Endometrium (tissue), 2 donors: Measurements from ENCODE around the gene MSI2.

Experiments used
- FAIRE-seq: peaks from 2 replicates; lab custom pipeline; 2012; peaks lifted over from hg19 to GRCh38; lab: Jason Lieb, UNC
- donor health status: control.
- donor health status: control.

The MSI2 gene

DNA sequence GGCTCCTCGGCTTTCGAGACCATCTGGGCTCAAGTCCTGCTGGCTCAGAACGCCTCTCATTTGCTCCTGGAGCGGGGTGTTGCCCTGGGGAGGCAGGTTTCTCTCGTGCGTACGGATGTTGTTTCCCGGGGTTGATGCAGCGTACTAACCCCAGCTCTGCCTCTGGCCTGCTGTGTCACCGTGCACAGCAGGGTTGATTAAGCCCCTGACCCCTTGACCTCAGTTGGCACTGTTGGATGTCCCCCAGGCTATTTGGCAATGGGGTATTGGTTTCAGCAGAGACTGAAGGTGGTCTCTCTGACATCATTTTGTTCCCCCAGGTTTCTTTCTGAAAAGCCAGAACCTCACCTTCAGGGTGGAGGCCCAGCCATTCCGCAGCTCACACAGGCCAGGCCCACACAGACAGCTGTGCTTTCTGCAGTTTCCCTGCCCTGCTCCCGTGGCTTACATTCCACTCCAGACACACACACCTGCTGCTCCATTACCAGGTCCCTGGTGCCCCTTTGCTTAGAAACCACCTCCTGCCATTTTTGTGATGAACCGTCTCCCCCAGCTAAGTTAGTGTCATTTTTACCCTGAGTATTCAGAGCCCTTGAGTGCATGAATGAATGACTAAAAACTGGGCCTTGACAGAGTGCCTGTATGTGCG lies 255.3 kb downstream of the MSI2 start:
- no peak for FAIRE-seq

GRCh38 chr17:57512258-57512657 lies 255.9 kb downstream of the MSI2 start:
- no peak for FAIRE-seq

DNA sequence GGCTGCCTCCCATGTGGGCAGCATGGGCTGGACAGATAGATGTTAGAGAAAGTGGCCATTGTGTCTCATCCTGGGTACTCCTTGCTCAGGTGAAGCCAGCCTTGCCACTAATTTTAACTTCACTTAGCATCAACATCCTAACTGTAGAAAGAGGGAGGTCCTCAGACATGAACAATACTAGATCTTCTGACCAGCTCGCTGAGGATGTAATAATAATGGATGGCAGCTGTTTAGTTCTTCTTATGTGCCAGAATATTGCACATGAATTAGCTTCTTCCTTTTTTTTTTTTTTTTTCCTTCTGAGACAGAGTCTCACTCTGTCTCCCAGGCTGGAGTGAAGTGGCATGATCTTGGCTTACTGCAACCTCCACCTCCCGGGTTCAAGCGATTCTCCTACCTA lies 256.4 kb downstream of the MSI2 start:
- no peak for FAIRE-seq

- FAIRE-seq = no peak
Observed at GRCh38 chr17:57513569-57513968, 257.2 kb downstream of the MSI2 start.

DNA sequence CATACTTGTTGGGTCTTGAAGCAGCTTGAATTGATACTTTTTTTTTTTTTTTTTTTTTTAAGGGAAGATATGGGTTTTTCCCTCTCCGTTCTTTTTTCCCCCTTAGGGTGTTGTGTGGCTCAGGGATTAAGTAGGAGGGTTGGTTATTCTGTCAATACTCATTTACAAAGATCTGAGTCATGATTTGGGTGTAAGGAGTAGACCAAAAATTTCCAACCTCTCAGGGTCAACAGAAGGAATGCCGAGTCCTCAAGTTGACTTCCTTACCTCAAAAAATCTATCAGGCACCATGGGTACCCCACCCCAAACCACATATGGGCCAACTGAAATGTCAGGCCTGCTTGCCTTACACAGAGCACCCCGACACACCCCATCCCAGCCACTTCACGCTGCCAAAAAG lies 258.3 kb downstream of the MSI2 start:
- no peak for FAIRE-seq

GRCh38 chr17:57515662-57516211 lies 259.4 kb downstream of the MSI2 start:
- no peak for FAIRE-seq

DNA sequence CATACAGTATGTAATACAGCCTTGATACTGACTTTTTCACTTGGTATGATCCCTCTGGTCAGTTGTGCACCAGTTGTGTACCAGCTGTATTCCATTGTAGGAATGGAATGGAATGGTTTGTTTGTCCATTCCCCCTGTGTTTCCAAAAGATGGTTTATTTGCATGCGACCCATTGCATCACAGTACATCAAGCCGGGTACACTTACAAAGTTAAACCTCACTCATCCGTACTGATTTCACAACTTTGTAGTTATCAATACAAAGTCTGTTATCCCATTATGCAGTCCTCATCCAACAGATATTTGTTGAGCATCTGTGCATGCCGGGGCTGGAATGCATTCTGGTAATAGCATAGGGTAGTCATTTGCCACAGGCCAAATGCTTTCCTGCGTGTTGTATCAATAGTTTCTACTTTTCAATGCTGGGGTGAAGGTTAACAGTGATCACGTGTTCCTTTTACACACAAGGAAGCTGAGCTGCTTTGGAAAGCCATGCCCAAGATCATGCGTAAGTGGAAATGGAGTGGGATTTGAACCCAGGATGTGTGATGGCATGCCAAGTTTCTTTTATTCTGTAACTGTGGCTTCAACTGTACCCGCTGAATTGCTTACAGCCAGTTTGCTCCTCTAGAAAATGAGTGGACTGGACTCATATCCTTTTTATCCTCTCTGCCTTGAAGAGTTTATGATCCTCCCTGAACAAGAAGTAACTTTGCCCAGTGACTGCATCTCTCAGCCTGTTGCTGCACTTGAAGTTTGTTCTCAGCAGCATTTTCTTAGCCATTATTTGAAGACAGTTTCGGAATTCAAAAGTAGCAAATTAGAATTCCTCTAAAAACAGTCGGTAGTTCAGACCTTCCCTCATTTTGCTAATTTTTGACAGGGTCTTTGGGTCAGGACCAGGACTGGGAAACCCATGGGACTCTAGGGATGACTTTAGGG lies 260.2 kb downstream of the MSI2 start:
- FAIRE-seq = no peak

GRCh38 chr17:57517273-57517631 lies 260.9 kb downstream of the MSI2 start:
- FAIRE-seq = no peak

- no peak for FAIRE-seq
Observed at GRCh38 chr17:57517632-57518456, 261.5 kb downstream of the MSI2 start.

- no peak for FAIRE-seq
Observed at GRCh38 chr17:57518587-57519581, 262.6 kb downstream of the MSI2 start.

GRCh38 chr17:57519800-57520199 lies 263.5 kb downstream of the MSI2 start:
- FAIRE-seq = no peak

- no peak for FAIRE-seq
Observed at GRCh38 chr17:57521606-57522005, 265.3 kb downstream of the MSI2 start.

- no peak for FAIRE-seq
Observed at GRCh38 chr17:57522042-57523005, 266.0 kb downstream of the MSI2 start.

GRCh38 chr17:57523926-57524632 lies 267.8 kb downstream of the MSI2 start:
- FAIRE-seq = no peak

DNA sequence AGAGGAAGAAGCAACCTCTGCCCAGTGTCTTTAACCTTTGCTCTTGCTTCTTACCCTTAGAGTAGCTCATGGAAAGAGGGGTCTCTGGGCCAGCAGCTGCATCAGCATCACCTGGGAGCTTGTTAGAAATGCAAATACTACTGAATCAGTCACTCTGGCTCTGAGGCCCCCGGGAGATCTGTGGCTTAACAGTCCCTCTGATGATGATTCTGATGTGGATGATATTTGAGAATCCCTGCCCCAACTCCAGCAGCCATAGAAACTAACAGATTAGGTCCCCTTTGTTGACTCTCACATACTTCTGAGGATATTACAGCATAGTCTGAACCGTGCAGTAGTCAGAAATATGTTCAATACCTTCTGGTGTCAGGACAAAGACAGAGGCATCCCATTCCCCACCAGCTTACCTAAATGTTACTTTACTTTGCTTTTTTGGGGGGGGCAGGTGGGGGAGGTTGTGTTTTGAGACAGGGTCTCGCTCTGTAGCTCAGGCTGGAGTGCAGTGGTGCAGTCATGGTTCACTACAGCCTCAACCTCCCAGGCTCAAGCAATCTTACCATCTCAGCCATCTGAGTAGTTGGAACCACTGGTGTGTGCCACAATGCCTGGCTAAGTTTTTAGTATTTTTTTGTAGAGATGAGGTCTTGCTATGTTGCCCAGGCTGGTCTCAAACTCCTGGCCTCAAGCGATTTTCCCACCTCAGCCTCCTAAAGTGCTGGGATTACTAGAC lies 268.7 kb downstream of the MSI2 start:
- no peak for FAIRE-seq

DNA sequence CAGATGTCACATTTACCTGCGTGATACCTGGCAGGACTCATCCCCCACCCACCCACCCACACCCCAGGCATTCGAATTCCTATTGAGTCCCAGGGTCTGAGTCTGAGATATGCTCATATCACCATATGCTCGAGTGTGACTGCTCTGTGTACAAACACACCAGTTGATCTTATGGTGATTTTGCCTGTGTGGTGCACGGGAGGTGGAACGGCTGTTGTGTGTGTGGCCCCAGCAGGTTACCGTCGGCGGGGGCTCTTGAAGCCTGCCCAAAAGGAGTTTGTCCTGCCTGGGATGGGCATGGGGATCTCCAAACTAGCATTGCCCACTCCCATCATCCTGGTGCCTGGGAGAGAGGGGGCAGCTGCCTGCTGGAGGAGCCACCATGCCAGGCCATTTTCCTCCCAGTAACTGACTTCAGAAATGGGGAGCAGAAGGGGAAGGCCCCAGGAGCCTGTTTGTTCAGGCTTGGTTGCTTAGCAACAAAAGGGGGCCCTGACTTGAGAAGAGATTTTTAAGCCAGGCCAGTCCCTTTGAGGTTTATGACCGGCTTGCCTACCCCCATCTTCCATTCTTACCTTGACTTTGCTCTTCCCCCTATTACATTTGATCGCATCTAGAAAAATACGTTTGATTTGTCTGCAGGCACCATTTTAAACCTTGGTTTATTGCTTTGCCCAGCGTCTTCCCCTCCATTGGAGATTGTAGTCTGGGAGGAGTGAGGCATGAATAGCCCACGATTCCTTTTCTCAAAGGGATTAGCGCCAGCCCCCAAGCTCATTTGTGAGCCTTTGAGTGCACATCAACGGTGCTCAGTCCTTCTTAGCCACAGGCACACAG lies 271.1 kb downstream of the MSI2 start:
- FAIRE-seq = no peak

DNA sequence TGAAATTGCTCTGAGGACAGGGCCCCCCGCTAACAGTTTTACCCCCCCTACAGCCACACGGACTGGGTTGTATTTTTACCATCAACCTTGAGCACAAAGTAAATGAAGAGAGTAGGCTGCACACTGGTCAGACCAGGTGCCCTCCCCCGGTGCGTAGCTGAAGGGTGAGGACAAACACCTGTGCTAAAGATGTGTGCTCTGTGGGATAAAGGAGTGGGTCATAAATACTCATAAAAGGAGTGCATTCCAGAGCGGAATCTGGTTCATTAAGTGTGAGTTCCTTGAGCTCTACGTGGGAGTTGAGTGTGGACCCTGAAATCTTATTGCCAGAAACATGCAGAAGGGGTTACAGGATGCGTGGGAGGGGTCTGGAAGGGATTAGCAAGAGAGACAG lies 271.7 kb downstream of the MSI2 start:
- FAIRE-seq = no peak

- no peak for FAIRE-seq
Observed at GRCh38 chr17:57530026-57530425, 273.7 kb downstream of the MSI2 start.
